CD4-positive, alpha-beta T cell treated with Interleukin-4 for 4 hours (primary cell): ENCODE data around the gene ARHGDIG.
"Not testable (repeated sequence)": the region's sequence is repeated elsewhere in the genome, so short reads cannot be mapped to it uniquely, and the experiment has no call there.

Source experiments
- DNase-seq: peaks from one replicate; pipeline ENCODE4 v3.0.0-alpha.2; 2020

Gene ARHGDIG

GRCh38 chr16:280552-280951 is at the start of gene ARHGDIG:
ARHGDIG (plus strand) TSS chr16:280591; CDS start chr16:280681, 90 bp downstream.
- no peak for DNase-seq

DNA sequence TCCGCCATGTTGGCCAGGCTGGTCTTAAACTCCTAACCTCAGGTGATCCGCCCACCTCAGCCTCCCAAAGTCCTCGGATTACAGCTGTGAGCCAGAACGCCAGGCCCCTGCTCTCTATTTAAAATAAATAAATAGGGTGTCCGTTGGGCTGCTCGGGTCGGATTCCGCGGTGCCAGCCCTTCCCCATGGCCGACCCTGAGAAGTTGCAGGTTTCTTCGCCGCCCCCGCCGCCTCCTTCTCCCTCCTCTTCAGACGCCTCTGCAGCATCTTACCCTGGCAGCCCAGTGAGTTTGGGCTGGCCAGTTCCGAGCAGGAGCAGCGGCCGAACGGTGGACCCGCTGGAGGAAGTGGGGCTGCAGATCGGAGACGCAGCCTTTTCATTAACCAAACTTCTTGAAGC is 49.4 kb upstream of the ARHGDIG start:
- DNase-seq: no peak

DNA sequence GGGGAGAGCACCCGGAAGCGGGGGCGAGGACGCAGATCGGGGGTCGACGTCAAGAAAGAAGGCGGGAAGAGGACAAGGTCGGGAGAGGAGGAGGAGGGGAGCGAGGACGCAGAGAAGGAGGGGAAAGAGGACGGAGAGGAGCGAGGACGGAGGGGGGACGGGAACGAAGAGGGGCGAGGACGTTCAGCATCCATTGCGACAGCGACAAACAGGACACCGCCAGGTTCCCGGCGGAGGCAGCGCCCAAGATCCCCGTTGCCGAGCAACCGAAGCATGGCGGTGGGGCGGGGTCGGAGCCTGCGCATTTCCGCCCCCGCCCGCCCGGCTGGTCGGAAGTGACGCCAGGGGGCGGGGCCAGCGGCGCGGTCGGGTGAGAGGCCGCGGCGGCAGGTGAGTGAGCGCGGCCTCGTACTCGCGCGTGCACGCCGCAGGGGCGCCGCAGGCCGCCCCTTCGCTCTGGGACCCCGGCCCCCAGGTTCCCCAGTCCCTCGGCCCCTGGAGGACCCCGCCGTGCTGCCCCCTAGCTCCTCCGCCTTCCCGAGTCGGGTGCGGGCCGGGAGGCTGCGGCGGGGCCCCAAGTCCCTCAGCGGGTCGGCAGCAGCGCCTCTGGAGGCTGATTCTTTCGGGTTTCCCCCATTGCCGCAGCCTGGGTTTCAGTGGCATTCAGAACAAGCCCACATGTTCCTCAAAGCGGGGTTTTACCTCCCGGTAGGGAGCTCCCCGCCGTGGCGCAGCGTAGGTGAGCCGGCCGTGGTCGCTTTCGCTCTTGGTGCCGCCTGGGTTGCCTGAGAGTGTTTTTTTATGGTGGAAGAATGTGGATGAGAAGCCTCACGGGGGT is 45.7 kb upstream of the ARHGDIG start, which contains the start of gene FAM234A:
Gene FAM234A, plus strand, starts transcription at position 354 of the 838 bp plus-strand sequence. CDS start 19,593 bp downstream, outside the sequence.
- peak; percentile 90 for DNase-seq

GRCh38 chr16:239948-240277 is 40.5 kb upstream of the ARHGDIG start:
- DNase-seq: no peak

- DNase-seq: no peak
Observed at GRCh38 chr16:240559-240958, 39.8 kb upstream of the ARHGDIG start.

- DNase-seq: no peak
Observed at GRCh38 chr16:242281-242680, 38.1 kb upstream of the ARHGDIG start.

- no peak for DNase-seq
Observed at GRCh38 chr16:243348-243747, 37.0 kb upstream of the ARHGDIG start.

DNA sequence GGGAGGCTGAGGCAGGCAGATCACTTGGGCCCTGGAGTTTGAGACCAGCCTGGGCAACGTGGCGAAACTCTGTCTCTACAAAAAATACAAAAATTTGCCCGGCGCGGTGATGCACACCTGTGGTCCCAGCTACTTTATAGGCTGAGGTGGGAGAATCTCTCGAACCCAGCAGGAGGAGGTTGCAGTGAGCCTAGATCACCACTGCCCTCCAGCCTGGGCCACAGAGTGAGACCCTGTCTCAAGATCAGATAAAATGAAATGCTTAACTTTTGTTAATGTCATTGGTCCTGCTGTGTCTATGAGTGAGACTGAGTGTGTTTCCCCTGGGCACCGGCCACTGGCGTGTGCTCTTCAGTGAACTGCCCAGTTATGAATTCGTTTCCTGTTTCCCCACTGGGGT is 35.3 kb upstream of the ARHGDIG start:
- no peak for DNase-seq

DNA sequence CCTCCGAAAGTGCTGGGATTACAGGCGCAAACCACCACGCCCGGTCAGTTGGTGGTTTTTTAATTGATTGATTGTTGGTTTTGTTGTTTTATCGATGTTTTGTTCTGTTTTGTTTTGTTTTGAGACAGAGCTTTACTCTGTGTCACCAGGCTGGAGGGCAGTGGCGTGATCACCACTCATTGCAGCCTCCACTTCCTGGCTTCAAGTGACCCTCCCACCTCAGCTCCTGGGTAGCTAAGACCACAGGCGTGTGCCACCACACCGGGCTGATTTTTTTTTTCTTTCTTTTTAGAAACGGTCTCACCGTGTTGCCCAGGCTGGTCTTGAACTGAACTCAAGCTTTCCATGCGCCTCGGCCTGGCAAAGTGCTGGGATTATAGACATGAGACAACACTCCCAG is 33.4 kb upstream of the ARHGDIG start:
- no peak for DNase-seq

DNA sequence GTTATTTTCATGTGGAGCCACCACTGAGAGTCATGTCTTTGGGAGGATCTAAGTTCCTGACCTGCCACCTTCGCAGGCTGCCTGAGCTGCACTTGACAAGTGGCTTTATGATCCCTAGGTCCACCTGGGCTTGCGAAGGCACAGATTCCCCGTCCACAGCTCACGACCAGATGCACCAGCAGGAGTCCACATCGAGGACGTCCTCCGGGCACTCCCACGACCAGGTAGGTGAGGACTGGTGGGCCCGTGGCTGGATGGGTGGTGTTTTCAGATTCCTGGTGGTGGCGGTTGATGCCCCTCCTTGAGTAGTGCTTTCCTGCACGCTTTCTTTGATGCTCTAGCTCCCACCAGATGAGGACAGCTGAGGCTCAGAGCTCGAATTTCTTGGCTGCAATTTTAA is 31.0 kb upstream of the ARHGDIG start:
- no peak for DNase-seq

DNA sequence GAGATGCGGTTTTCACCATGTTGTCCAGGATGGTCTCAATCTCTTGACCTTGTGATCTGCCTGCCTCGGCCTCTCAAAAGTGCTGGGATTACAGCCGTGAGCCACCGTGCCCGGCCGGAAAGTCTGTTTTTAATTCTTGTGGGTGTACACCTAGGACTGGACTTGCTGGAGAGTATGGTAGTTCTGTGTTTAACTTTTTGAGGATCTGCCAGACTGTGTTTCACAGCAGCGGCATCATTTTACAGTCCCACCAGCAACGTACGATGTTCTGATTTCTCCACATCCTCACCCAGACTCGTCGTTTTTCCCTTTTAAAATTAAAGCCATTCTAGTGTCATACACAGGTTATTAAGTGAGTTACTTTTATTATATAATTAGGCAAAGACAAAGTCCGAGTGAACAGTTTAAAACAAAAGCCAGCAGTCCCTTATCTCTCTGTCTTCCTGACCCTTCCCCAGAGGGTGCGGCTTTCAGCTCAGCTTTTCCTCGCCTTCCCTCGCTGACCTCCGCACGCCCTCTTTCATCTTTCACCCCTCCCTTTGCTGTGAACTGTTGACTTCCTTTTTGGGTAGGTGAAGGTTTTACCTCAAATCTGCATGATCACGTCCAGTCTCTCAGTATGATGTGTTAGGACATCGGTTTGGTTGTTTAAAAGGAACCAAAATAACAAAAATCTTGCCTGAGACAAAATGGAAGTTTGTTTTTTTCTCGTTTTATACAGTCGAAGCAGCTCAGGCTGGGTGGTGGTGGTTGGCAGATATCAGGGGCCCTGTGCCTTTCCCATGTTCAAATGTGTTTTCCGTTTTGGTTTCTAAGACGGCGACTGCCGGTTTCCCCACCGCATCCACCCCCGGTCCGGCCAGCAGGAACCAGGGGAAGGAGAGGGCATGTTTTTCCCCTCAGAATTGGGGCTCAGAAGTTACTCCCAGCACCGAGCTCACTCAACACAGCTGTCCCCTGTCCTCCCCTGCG is 27.7 kb upstream of the ARHGDIG start:
- DNase-seq: peak; percentile 25

GRCh38 chr16:253833-254232 is 26.6 kb upstream of the ARHGDIG start:
- DNase-seq: no peak

DNA sequence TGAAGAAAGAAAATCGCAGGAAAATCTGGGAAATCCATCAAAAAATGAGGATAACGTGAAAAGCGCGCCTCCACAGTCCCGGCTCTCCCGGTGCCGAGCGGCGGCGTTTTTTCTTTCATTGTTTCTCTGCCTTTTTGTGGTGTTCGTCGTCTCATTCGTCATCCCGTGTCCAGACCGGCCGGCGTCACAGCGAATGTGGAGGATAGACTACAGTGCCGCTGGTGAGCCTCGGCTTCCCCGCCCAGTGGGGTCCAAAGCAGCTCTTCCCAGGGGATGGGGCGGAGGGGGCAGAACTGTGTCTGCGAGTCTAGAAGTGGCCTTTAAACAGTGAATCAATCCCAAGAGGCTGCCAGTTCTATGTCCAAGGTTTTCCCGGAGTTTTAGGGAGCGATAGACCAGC is 25.9 kb upstream of the ARHGDIG start:
- no peak for DNase-seq

GRCh38 chr16:255183-255582 is 25.2 kb upstream of the ARHGDIG start:
- DNase-seq: no peak

GRCh38 chr16:258091-258490 is 22.3 kb upstream of the ARHGDIG start:
- not testable (repeated sequence) for DNase-seq

DNA sequence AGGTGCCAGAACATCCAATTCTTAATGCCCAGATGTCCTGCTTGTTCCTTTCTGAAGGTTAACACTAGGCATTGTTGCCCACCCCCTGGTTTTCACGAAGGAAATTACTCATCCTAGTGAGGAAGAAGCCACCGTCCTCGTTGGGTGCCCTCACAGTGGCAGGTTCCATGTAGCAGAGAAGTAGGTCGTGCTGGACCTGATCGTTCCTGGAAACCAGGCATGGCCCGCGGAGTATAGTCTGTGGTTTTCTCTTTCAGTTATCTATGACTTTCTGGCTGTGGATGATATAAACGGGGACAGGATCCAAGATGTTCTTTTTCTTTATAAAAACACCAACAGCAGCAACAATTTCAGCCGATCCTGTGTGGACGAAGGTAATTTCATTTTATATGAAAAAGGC is 21.2 kb upstream of the ARHGDIG start:
- no peak for DNase-seq

- no peak for DNase-seq
Observed at GRCh38 chr16:259814-260253, 20.6 kb upstream of the ARHGDIG start.

DNA sequence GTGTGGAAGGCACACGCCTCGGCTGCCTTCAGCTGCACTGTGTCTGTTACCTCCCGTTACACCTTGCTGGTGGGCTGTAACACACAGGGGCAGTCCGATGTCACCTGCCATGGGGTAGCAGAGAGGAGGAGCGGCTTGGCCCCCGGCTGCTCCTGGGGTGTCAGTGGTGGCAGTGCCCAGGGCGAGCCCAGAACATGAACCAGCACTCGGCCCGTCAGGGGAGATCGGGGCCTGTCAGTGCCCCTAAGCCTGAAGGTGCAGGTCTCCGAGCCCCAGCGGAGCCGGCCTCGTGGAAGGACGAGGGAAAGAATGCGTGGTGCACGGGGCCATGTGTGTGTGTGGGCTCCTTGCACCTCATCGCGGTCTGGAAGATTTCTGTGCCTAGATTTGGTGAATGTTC is 20.1 kb upstream of the ARHGDIG start:
- no peak for DNase-seq

- no peak for DNase-seq
Observed at GRCh38 chr16:261031-261691, 19.2 kb upstream of the ARHGDIG start.

- no peak for DNase-seq
Observed at GRCh38 chr16:262121-262745, 18.2 kb upstream of the ARHGDIG start.

GRCh38 chr16:263182-263774 is 17.1 kb upstream of the ARHGDIG start:
- DNase-seq: no peak

DNA sequence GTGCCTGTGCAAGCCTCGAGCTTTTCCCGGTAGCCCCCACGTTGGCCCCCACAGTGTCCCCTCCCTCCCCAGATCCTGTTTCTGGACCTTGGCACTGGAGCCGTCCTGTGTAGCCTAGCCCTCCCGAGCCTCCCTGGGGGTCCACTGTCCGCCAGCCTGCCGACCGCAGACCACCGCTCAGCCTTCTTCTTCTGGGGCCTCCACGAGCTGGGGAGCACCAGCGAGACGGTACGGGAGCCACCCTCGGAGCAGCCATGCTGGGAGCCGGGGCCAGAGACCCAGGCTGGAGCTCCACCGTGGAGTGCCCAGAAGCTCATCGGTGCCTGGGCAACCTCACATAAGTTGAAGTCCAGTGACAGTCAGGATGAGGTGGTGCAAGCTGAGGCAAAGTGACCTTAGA is 16.4 kb upstream of the ARHGDIG start:
- no peak for DNase-seq
